Measurements from ENCODE around the gene CDKN1C.

Gene CDKN1C

DNA sequence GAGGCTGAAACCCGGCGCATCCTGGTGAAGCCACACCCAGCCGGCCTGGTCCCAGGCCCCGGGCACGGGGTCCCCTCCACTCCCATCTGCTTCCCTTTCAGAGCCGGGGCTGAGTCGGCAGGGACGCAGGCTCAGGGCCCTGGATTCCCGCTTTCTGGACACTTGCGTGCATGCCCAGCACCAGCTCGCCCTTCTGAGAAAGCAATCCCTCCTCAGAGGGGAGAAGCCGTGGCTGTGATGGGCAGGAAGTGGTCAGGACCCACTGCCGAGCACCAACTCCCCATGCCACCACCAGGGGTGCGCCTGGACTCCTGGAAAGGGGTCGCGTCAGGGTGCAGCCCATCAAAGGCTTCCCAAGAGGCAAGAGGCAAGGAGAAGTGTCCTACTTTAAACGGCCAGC is 15.1 kb downstream of the CDKN1C start:
- DNase-seq (ENCODE audit: low read depth in 3 of 3) = no peak

GRCh38 chr11:2869561-2870427 is 15.8 kb downstream of the CDKN1C start:
- DNase-seq (ENCODE audit: low read depth in 3 of 3) = no peak

DNA sequence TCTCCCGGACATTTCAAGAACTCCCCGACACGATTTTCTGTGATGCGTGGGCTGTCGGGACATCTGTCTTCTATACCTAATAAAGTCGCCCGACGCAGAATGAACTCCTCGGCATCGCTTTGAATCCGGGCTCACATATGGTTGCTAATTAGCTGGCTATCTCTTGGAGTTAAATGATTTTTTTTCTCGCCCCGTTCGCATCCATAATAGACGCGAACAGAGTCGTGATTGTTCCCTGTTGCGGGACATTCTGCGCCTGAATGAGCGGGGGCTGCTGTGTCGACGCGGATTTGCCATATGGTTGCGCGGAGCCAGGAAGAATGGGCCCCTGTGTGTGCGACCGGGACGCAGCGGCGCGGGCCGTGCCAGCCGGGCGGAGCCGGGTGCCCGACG is 16.4 kb downstream of the CDKN1C start:
- DNase-seq (ENCODE audit: low read depth in 3 of 3) = no peak

DNA sequence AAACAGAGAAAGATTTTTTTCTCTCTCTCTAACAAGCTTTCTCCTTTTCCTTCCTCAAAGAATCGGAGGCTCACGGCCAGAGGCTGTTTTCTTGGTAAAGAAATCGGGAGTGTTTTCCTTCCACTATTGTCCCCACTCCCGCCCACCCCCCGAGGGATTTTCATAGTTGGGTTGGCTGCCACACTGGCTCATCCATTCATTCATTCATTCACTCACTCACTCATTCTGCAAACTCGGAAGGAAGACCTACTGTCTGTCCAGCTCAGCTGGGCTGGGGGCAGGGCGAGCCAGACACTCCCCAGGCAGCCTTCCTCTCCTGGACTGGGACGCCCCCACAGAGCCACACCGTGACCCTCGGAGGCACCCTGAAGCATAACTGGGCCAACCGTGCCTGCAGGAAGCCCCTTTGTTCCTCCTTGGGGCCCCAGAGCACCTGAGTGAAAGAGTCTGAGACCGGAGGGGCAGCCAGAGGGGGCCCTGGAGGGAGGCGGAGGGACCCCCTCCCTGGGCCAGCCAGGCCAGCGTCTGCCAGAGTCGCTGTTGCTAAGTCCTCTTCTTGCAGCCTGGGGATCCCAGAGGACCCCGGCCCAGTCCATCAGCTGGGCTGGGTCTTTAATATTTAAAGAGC is 17.0 kb downstream of the CDKN1C start:
- DNase-seq (ENCODE audit: low read depth in 3 of 3) = no peak

GRCh38 chr11:2867722-2868505 is 17.7 kb downstream of the CDKN1C start:
- no peak for DNase-seq (ENCODE audit: low read depth in 3 of 3)

DNA sequence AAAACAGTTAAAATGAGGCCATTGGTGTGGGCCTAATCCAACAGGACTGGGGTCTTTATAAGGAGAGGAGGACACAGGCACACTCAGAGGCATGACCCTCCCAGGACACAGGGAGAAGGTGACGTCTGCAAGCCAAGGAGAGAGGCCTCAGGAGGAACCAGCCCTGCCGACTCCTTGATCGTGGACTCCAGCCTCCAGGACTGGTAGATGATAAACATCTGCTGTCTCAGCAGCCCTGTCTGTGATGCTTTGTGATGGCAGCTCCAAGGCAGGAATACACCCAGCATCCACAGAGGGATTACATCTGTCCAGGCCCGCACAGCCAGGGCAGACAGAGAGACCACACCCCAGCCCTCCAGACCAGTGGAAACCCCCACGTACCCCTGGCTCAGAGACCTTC is 18.4 kb downstream of the CDKN1C start:
- DNase-seq (ENCODE audit: low read depth in 3 of 3) = no peak

DNA sequence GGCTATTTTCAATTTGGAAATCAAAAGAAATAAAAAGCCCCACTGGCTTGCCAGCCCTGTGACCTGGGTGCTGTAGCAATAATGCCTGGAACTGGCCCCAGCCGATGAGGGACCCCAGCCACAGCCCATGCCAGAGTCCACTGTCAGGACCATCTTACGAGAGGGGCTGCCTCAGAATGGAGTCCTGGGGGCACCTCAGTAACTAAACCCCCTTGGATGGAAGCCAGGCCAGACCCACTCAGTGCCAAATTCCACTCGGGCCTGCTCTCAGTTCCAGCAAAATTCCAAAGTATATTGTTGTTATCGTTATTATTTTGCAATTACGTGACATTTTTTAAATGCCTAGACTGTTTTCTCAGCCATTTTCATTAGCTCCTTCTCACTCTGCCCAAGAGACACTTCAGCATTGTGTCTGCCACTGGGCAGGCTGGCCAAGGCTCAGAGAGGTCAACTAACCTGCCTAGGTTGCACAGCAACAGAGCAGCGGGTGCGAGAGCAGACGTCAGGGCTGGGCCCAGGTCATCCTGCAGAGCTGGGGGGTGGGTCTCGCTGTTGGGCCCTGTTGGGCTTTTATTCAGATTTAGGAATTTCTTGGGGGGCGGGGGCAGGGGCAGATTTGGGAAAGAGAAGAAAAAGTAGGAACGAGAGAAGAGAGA is 19.5 kb downstream of the CDKN1C start:
- no peak for DNase-seq (ENCODE audit: low read depth in 3 of 3)

DNA sequence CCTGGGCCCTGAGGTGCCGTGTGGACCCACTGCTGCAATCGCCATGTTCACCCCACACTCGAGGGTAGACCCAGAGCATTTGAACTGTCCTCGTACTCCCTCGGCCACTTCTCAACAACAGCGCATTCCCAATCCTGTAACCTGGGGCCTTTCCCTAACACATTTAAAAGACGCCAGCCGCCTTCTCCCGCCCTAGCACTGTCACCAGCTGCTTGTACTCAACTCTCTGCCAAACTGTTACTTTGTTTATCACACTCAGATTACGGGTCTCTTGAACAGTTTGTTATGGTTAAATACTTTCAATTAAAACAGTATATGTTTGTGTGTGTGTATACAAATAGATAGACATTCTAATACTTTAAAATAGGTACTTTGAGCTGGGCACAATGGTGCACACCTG is 20.7 kb downstream of the CDKN1C start:
- no peak for DNase-seq (ENCODE audit: low read depth in 3 of 3)

- DNase-seq (ENCODE audit: low read depth in 3 of 3) = no peak
These were observed 22.3 kb downstream of the CDKN1C start for GRCh38 chr11:2863276-2863618.

- DNase-seq (ENCODE audit: low read depth in 3 of 3) = no peak
These were observed 22.9 kb downstream of the CDKN1C start for GRCh38 chr11:2862395-2863275.

- DNase-seq (ENCODE audit: low read depth in 3 of 3) = no peak
These were observed 24.9 kb downstream of the CDKN1C start for GRCh38 chr11:2860636-2861035.

GRCh38 chr11:2859699-2860037 is 25.9 kb downstream of the CDKN1C start:
- no peak for DNase-seq (ENCODE audit: low read depth in 3 of 3)

GRCh38 chr11:2858995-2859698 is 26.4 kb downstream of the CDKN1C start:
- no peak for DNase-seq (ENCODE audit: low read depth in 3 of 3)

DNA sequence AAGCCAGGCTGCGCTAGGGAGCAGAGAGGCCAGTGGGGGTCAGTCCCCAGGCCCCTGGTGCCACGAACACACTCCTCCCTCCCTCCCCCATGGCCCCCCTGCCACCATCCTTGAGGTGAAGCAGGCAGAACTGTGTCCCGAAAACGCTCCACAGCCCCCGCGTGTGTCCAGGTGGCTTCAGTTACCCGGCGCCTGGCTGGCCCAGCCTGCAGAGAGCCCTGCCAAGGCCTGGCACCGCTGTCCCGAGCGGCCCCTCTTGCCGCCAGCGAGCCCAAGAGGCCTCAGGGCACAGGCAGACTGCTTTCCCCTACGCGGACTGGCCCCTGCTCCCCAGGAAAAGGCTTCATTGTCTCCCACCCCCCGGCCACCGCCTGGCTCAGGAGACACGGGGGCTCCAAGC is 27.7 kb downstream of the CDKN1C start:
- no peak for DNase-seq (ENCODE audit: low read depth in 3 of 3)

DNA sequence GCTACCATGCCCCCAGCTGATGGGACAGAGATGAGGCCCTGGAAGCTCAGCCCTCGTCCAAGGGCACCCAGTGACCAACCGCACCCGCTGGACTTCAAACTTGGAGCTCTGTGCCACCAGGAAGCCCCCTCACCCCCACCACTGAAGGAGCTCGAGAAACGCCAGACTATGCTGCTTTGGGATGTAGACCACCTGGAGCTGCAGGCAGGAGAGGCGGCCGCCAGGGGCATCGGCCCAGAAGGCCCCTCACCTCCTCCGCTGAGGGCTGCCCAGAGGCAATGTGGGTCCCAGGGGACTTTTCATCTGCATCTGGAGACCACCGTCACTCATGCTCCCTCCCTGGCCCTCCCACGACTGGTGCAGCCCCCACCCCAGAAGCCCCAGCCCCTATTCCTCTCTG is 28.3 kb downstream of the CDKN1C start:
- no peak for DNase-seq (ENCODE audit: low read depth in 3 of 3)

GRCh38 chr11:2855162-2855561 is 30.4 kb downstream of the CDKN1C start:
- DNase-seq (ENCODE audit: low read depth in 3 of 3) = no peak

GRCh38 chr11:2853997-2854560 is 31.5 kb downstream of the CDKN1C start:
- DNase-seq (ENCODE audit: low read depth in 3 of 3) = no peak

- no peak for DNase-seq (ENCODE audit: low read depth in 3 of 3)
These were observed 32.2 kb downstream of the CDKN1C start for GRCh38 chr11:2853401-2853800.

DNA sequence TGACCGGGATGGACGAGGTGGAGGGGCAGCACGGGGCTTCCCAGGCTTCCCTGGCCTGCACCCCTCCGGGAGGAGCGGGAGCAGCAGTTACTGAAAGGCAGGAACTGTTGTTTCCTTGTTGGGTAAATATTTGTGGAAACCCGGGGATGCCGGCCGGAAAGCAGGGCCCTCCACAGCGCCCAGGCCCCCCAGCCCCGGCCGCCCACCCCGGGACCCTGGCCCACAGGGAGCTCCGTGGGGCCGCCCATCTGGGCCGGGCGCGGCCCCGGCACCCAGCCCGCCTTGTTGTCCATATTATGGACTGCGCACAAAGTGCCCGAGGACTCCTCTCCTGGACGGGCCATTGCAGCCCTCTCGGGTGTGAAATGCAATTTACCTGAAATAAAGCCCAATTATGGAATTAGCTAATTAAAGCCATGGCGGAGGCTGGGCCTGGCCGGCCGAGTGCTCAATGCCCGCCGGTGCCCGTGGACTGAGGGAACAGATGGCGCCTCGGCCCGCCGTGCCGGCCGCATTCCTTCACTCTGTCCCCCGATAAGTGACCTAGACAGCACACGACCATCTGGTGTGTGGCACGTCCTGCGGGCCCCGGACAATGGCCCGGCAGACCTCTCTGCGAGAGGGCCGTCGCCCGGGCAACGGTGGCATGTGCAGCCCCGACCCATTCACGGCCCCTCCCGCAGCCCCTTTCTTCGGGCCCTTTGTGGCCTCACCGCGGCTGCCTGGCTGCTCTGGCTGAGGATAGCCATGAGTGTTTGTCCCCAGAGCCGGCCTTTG is 35.4 kb downstream of the CDKN1C start:
- no peak for DNase-seq (ENCODE audit: low read depth in 3 of 3)

DNA sequence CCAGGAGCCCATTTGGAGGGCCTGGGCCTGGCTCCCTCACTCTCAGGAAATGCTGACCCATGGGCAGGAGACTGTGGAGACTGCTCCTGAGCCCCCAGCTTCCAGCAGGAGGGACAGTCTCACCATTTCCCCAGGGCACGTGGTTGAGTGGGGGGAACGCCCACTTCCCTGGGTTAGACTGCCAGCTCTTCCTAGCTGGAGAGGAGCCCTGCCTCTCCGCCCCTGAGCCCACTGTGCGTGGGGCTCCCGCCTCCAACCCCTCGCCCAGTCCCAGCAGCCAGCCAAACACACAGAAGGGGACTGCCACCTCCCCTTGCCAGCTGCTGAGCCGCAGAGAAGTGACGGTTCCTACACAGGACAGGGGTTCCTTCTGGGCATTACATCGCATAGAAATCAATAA is 37.1 kb downstream of the CDKN1C start:
- no peak for DNase-seq (ENCODE audit: low read depth in 3 of 3)

Data from stimulated activated CD4-positive, alpha-beta T cell treated with anti-CD3 and anti-CD28 coated beads, TNF-alpha, amount 100 ng/mL, for 4 hours (primary cell).